NCI-H1105 treated with DMSO at 0.1 percent for 48 hours (cell line): Measurements from ENCODE around the gene USP16.
"Not testable (repeated sequence)": the region's sequence is repeated elsewhere in the genome, so short reads cannot be mapped to it uniquely, and the experiment has no call there.

ENCODE experiments used
- DNase-seq: peaks from one replicate; lab custom pipeline; 2025; lab: John Stamatoyannopoulos, UW

Gene USP16

GRCh38 chr21:29024474-29025327 is at the start of gene USP16:
Gene USP16, plus strand, starts transcription at chr21:29024668. Its CDS starts 3,246 bp downstream, at chr21:29027914.
- DNase-seq, result peak; percentile 94

- DNase-seq, result no peak
Measured at GRCh38 chr21:28975397-28975796, 49.1 kb upstream of the USP16 start.

- no peak for DNase-seq
Measured at GRCh38 chr21:28979092-28979491, 45.4 kb upstream of the USP16 start.

GRCh38 chr21:28982637-28983036 is 41.8 kb upstream of the USP16 start:
- no peak for DNase-seq

- no peak for DNase-seq
Measured at GRCh38 chr21:28986677-28987076, 37.8 kb upstream of the USP16 start.

GRCh38 chr21:28988146-28988545 is 36.3 kb upstream of the USP16 start:
- not testable (repeated sequence) for DNase-seq

GRCh38 chr21:28991861-28992525 is 32.5 kb upstream of the USP16 start:
- peak; percentile 16 for DNase-seq

- DNase-seq, result peak; percentile 98
Measured at GRCh38 chr21:28992526-28993292, 31.8 kb upstream of the USP16 start, which contains the start of gene LTN1. Gene LTN1, minus strand, starts transcription at chr21:28992877. Its CDS starts 72 bp downstream, at chr21:28992805.

GRCh38 chr21:28993293-28993629 is 31.2 kb upstream of the USP16 start:
- no peak for DNase-seq

- peak; percentile 94 for DNase-seq
Measured at GRCh38 chr21:29002442-29003144, 21.9 kb upstream of the USP16 start.

GRCh38 chr21:29005696-29006095 is 18.8 kb upstream of the USP16 start:
- DNase-seq, result no peak

- DNase-seq, result no peak
Measured at GRCh38 chr21:29007135-29007534, 17.3 kb upstream of the USP16 start.

GRCh38 chr21:29007810-29008209 is 16.7 kb upstream of the USP16 start:
- no peak for DNase-seq

GRCh38 chr21:29008367-29008766 is 16.1 kb upstream of the USP16 start:
- no peak for DNase-seq

GRCh38 chr21:29011236-29011635 is 13.2 kb upstream of the USP16 start:
- not testable (repeated sequence) for DNase-seq

GRCh38 chr21:29017639-29018237 is 6.7 kb upstream of the USP16 start:
- no peak for DNase-seq

- DNase-seq, result no peak
Measured at GRCh38 chr21:29018540-29018939, 5.9 kb upstream of the USP16 start.

- no peak for DNase-seq
Measured at GRCh38 chr21:29022166-29022565, 2.3 kb upstream of the USP16 start.

GRCh38 chr21:29025328-29025713 is 853 bp downstream of the USP16 start:
- DNase-seq, result no peak

GRCh38 chr21:29029524-29029923 is 5.1 kb downstream of the USP16 start:
- no peak for DNase-seq

GRCh38 chr21:29030909-29031308 is 6.4 kb downstream of the USP16 start:
- no peak for DNase-seq

- no peak for DNase-seq
Measured at GRCh38 chr21:29033301-29033700, 8.8 kb downstream of the USP16 start.
